H1 (cell line): ENCODE data around the gene RANBP17.

ENCODE experiments used
- BRCA1 ChIP-seq: IDR thresholded peaks from 2 replicates; pipeline ENCODE4 v1.6.1; 2012; ENCODE audit warnings: low read depth, low read length, improper control_type of control experiment
- CREB1 ChIP-seq: IDR thresholded peaks from 2 replicates; pipeline ENCODE4 v1.6.1; 2012; ENCODE audit warnings: inconsistent platforms
- EZH2 ChIP-seq: fragments of 200-600 bp; sonication (generic); IDR thresholded peaks from 2 replicates; pipeline ENCODE4 v1.7.1; 2012; ENCODE audit warnings: low read depth, mild to moderate bottlenecking, moderate library complexity, low read length, inconsistent platforms; ENCODE audit not compliant: severe bottlenecking
- FOSL1 ChIP-seq: IDR thresholded peaks from 2 replicates; pipeline ENCODE4 v1.6.1; 2011; ENCODE audit warnings: mild to moderate bottlenecking, low read depth, low read length, moderate library complexity; ENCODE audit not compliant: insufficient read depth
- GTF2F1 ChIP-seq: IDR thresholded peaks from 2 replicates; pipeline ENCODE4 v1.6.1; 2012; ENCODE audit warnings: low read depth, low read length, improper control_type of control experiment, borderline replicate concordance
- JUN ChIP-seq: IDR thresholded peaks from 2 replicates; pipeline ENCODE4 v1.6.1; 2011; ENCODE audit warnings: low read depth, mild to moderate bottlenecking, improper control_type of control experiment, low read length
- POLR2A ChIP-seq, 2 experiments: IDR thresholded peaks; 1 replicate in 1 of 2; 2 replicates in 1 of 2; pipeline ENCODE4 v1.6.1; 2011; ENCODE audit warnings: low read depth in 2 of 2, low read length in 2 of 2, mild to moderate bottlenecking in 2 of 2; ENCODE audit errors: control extremely low read depth in 1 of 2
- RNF2 ChIP-seq: fragments of 200-900, 300-1000 bp; sonication (generic); IDR thresholded peaks from 2 replicates; pipeline ENCODE4 v1.7.1; 2016; ENCODE audit warnings: borderline replicate concordance, low read depth, mild to moderate bottlenecking, antibody characterized with exemption, low read length; ENCODE audit not compliant: poor library complexity, severe bottlenecking; ENCODE audit errors: missing control alignments
- SP1 ChIP-seq: IDR thresholded peaks from 2 replicates; pipeline ENCODE4 v1.6.1; 2011; ENCODE audit warnings: low read depth, low read length
- TAF1 ChIP-seq: IDR thresholded peaks from 2 replicates; pipeline ENCODE4 v1.6.1; 2011; ENCODE audit warnings: mild to moderate bottlenecking, low read depth, low read length
- ZNF274 ChIP-seq: IDR thresholded peaks from 2 replicates; pipeline ENCODE4 v1.7.0; 2012; ENCODE audit warnings: low read length, borderline replicate concordance; ENCODE audit errors: extremely low read depth
- TF ChIP-seq, protein P1 (sequence below): IDR thresholded peaks from 2 replicates; pipeline ENCODE4 v1.6.1; 2012; ENCODE audit warnings: low read length, inconsistent platforms
- TF ChIP-seq, protein P2 (sequence below), 3 experiments: IDR thresholded peaks; 1 replicate in 2 of 3; 2 replicates in 1 of 3; pipeline versions ENCODE4 v1.5.1 to v1.6.1; 2011; ENCODE audit warnings: low read length in 3 of 3, mild to moderate bottlenecking in 3 of 3, inconsistent platforms in 2 of 3, low read depth in 1 of 3, moderate library complexity in 1 of 3; ENCODE audit not compliant: insufficient read depth in 1 of 3; ENCODE audit errors: control extremely low read depth in 1 of 3
- TF ChIP-seq, protein P3 (sequence below): IDR thresholded peaks from 2 replicates; pipeline ENCODE4 v1.6.1; 2011; ENCODE audit warnings: low read length, improper control_type of control experiment

DNA sequence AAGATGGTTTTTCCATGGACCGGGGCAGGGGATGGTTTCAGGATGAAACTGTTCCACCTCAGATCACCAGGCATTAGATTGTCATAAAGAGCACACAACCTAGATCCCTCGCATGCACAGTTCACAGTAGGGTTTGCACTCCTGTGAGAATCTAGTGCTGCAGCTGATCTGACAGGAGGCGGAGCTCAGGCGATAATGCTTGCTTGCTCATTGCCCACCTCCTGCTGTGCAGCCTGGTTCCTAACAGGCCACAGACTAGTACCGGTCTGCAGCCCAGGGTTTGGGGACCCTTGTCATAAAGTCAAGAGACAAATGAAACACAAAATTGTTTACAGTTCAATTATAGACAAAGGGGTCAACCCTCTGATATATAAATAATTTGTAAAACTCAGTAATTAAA is 101.7 kb downstream of the RANBP17 start:
- TF ChIP-seq, protein P1, sequence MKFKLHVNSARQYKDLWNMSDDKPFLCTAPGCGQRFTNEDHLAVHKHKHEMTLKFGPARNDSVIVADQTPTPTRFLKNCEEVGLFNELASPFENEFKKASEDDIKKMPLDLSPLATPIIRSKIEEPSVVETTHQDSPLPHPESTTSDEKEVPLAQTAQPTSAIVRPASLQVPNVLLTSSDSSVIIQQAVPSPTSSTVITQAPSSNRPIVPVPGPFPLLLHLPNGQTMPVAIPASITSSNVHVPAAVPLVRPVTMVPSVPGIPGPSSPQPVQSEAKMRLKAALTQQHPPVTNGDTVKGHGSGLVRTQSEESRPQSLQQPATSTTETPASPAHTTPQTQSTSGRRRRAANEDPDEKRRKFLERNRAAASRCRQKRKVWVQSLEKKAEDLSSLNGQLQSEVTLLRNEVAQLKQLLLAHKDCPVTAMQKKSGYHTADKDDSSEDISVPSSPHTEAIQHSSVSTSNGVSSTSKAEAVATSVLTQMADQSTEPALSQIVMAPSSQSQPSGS: no peak
- TF ChIP-seq, protein P2, sequence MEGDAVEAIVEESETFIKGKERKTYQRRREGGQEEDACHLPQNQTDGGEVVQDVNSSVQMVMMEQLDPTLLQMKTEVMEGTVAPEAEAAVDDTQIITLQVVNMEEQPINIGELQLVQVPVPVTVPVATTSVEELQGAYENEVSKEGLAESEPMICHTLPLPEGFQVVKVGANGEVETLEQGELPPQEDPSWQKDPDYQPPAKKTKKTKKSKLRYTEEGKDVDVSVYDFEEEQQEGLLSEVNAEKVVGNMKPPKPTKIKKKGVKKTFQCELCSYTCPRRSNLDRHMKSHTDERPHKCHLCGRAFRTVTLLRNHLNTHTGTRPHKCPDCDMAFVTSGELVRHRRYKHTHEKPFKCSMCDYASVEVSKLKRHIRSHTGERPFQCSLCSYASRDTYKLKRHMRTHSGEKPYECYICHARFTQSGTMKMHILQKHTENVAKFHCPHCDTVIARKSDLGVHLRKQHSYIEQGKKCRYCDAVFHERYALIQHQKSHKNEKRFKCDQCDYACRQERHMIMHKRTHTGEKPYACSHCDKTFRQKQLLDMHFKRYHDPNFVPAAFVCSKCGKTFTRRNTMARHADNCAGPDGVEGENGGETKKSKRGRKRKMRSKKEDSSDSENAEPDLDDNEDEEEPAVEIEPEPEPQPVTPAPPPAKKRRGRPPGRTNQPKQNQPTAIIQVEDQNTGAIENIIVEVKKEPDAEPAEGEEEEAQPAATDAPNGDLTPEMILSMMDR (IDR thresholded peaks at IDR 0.05; ENCODE audit: control extremely low read depth in 1 of 3, insufficient read depth in 1 of 3, low read depth in 1 of 3, low read length in 3 of 3): no peak
- TF ChIP-seq EZH2 (no peak), FOSL1 (no peak), POLR2A (IDR thresholded peaks at IDR 0.05; ENCODE audit: control extremely low read depth in 1 of 2, low read depth in 2 of 2, low read length in 2 of 2) (no peak), CREB1 (no peak), TAF1 (no peak), JUN (no peak), ZNF274 (no peak), RNF2 (no peak), SP1 (no peak), BRCA1 (no peak), GTF2F1 (no peak)
- TF ChIP-seq, protein P3, sequence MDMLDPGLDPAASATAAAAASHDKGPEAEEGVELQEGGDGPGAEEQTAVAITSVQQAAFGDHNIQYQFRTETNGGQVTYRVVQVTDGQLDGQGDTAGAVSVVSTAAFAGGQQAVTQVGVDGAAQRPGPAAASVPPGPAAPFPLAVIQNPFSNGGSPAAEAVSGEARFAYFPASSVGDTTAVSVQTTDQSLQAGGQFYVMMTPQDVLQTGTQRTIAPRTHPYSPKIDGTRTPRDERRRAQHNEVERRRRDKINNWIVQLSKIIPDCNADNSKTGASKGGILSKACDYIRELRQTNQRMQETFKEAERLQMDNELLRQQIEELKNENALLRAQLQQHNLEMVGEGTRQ: no peak
